Endodermal cell (in vitro differentiated cells): ENCODE results near the gene PRKCE. TPM values are rescaled to one million over a fixed set of nuclear protein-coding genes. Genes with fewer than 3 reads are reported as not detected.
A peak's percentile ranks its signal among the peaks of the same experiment; 100 is the strongest.

Experiments used
- DNase-seq: peaks from one replicate; pipeline ENCODE4 v3.0.0-alpha.2; 2017
- H3K27ac ChIP-seq: 2 replicates; pipeline ENCODE4 v1.5.1; 2013; ENCODE audit warnings: mild to moderate bottlenecking, low read depth, low read length, moderate library complexity
- H3K27me3 ChIP-seq: 2 replicates; pipeline ENCODE4 v1.6.1; 2013; ENCODE audit warnings: mild to moderate bottlenecking, low read length, moderate library complexity; ENCODE audit not compliant: insufficient read depth, control insufficient read depth, poor library complexity, severe bottlenecking
- H3K36me3 ChIP-seq: 2 replicates; pipeline ENCODE4 v1.7.0; 2013; ENCODE audit warnings: mild to moderate bottlenecking, low read length, moderate library complexity; ENCODE audit not compliant: control insufficient read depth, insufficient read depth
- H3K4me1 ChIP-seq: one replicate; pipeline ENCODE4 v1.7.0; 2013; ENCODE audit warnings: low read length; ENCODE audit not compliant: control insufficient read depth, insufficient read depth
- H3K4me3 ChIP-seq: 2 replicates; pipeline ENCODE4 v1.5.1; 2013; ENCODE audit warnings: mild to moderate bottlenecking, low read length, moderate library complexity
- H3K9ac ChIP-seq: 2 replicates; pipeline ENCODE4 v1.6.1; 2013; ENCODE audit warnings: mild to moderate bottlenecking, low read length, moderate library complexity; ENCODE audit not compliant: poor library complexity, severe bottlenecking; ENCODE audit errors: extremely low read depth
- H3K9me3 ChIP-seq: 2 replicates; pipeline ENCODE4 v1.6.1; 2013; ENCODE audit warnings: mild to moderate bottlenecking, low read length, moderate library complexity; ENCODE audit not compliant: control insufficient read depth
- H3K27ac Mint-ChIP-seq: 2 replicates; pipeline ENCODE4 v1.8.0; 2020; ENCODE audit warnings: mixed read lengths
- H3K27me3 Mint-ChIP-seq: 2 replicates; pipeline ENCODE4 v1.8.0; 2021; ENCODE audit warnings: mild to moderate bottlenecking, mixed read lengths; ENCODE audit not compliant: insufficient read depth
- H3K36me3 Mint-ChIP-seq: 2 replicates; pipeline ENCODE4 v1.8.0; 2020; ENCODE audit warnings: low read depth, mixed read lengths
- H3K4me1 Mint-ChIP-seq: 2 replicates; pipeline ENCODE4 v1.8.0; 2020; ENCODE audit warnings: mixed read lengths
- H3K4me3 Mint-ChIP-seq: 2 replicates; pipeline ENCODE4 v1.8.0; 2020; ENCODE audit warnings: mild to moderate bottlenecking, moderate library complexity, mixed read lengths
- H3K9me3 Mint-ChIP-seq: 2 replicates; pipeline ENCODE4 v1.8.0; 2020; ENCODE audit warnings: mild to moderate bottlenecking, mixed read lengths
- CTCF ChIP-seq: fragments of 200-600 bp; sonication (generic); conservative IDR thresholded peaks from 2 replicates; pipeline ENCODE4 v1.5.0; 2021; ENCODE audit warnings: antibody characterized with exemption, mild to moderate bottlenecking
- WGBS, 2 experiments: methylation state at CpG; one replicate each; pipeline versions ENCODE4 v1.1.5 to v1.1.7; 2013; ENCODE audit warnings: missing lambda C conversion rate in 2 of 2, mixed read lengths in 1 of 2; ENCODE audit not compliant: insufficient coverage in 1 of 2, insufficient read length in 1 of 2; 5-methylcytosine and 5-hydroxymethylcytosine counted together
- total RNA-seq, 2 donors: library from RNA; stranded (reverse); fragmentation: NEBNext Ultra II Directional in 1 of 2; extraction: Animal tissue kit (Norgen Biotek cat#: 25700) in 1 of 2; gene quantifications; 2 replicates in 1 of 2; 3 replicates in 1 of 2; pipeline ENCODE4 v1.2.1, GENCODE V29; 2021

The PRKCE gene
- total RNA-seq, 2 donors from 2014 or later: 1.4 to 1.7 TPM

- peak; percentile 68 for DNase-seq
- no peak overlapping the region for H3K9ac ChIP-seq
- 58 to 75% methylated on average over 9 to 13 of the region's 13 CpGs for WGBS, 2 experiments
- TF ChIP-seq CTCF: no peak
- H3K27me3 ChIP-seq: no peaks in the 10 kb centered on the region
- no peak overlapping the region for H3K27ac ChIP-seq
- H3K9me3 Mint-ChIP-seq: no peaks in the 10 kb centered on the region
- H3K27me3 Mint-ChIP-seq: peaks cover 5% of the 10 kb centered on the region
- peaks cover 2% of the 10 kb centered on the region for H3K4me1 ChIP-seq
- peak overlapping the region; percentile 32 for H3K27ac Mint-ChIP-seq
- H3K4me3 ChIP-seq: no peak overlapping the region
- H3K4me3 Mint-ChIP-seq: no peak overlapping the region
- no peaks in the 10 kb centered on the region for H3K36me3 ChIP-seq
- H3K4me1 Mint-ChIP-seq: peaks cover 8% of the 10 kb centered on the region
- no peaks in the 10 kb centered on the region for H3K9me3 ChIP-seq
- H3K36me3 Mint-ChIP-seq: no peaks in the 10 kb centered on the region
Measured at GRCh38 chr2:45938649-45939511, 287.4 kb downstream of the PRKCE start.

- H3K27me3 ChIP-seq: no peaks in the 10 kb centered on the region
- DNase-seq: no peak
- no peak overlapping the region for H3K9ac ChIP-seq
- TF ChIP-seq CTCF: no peak
- no peaks in the 10 kb centered on the region for H3K36me3 ChIP-seq
- H3K27ac ChIP-seq: no peak overlapping the region
- peaks cover 9% of the 10 kb centered on the region for H3K27me3 Mint-ChIP-seq
- no peaks in the 10 kb centered on the region for H3K9me3 ChIP-seq
- no peaks in the 10 kb centered on the region for H3K36me3 Mint-ChIP-seq
- 91 to 93% methylated on average over 5 to 6 of the region's 6 CpGs for WGBS, 2 experiments
- H3K27ac Mint-ChIP-seq: no peak overlapping the region
- H3K4me1 Mint-ChIP-seq: peaks cover 6% of the 10 kb centered on the region
- H3K4me1 ChIP-seq: no peaks in the 10 kb centered on the region
- H3K4me3 Mint-ChIP-seq: no peak overlapping the region
- no peaks in the 10 kb centered on the region for H3K9me3 Mint-ChIP-seq
- no peak overlapping the region for H3K4me3 ChIP-seq
Measured at GRCh38 chr2:45941531-45942236, 290.2 kb downstream of the PRKCE start.

- no peak overlapping the region for H3K4me3 ChIP-seq
- H3K4me1 ChIP-seq: no peaks in the 10 kb centered on the region
- DNase-seq: no peak
- no peak overlapping the region for H3K9ac ChIP-seq
- no peaks in the 10 kb centered on the region for H3K27me3 ChIP-seq
- H3K36me3 ChIP-seq: no peaks in the 10 kb centered on the region
- Mint-ChIP-seq H3K27ac (no peak overlapping the region), H3K4me1 (peaks cover 6% of the 10 kb centered on the region), H3K4me3 (no peak overlapping the region), H3K36me3 (no peaks in the 10 kb centered on the region), H3K27me3 (peaks cover 9% of the 10 kb centered on the region), H3K9me3 (no peaks in the 10 kb centered on the region)
- 88 to 90% methylated on average over 8 to 9 of the region's 9 CpGs for WGBS, 2 experiments
- no peaks in the 10 kb centered on the region for H3K9me3 ChIP-seq
- H3K27ac ChIP-seq: no peak overlapping the region
- no peak for TF ChIP-seq CTCF
Measured at GRCh38 chr2:45942237-45942738, 290.8 kb downstream of the PRKCE start.
